NCI-H446 treated with DMSO at 0.1 percent for 48 hours (cell line): Measurements from ENCODE around the gene NOS1AP.
"Not testable (repeated sequence)": the region's sequence is repeated elsewhere in the genome, so short reads cannot be mapped to it uniquely, and the experiment has no call there.

Source experiments
- DNase-seq: peaks from one replicate; lab custom pipeline; 2025; lab: John Stamatoyannopoulos, UW

NOS1AP gene

DNA sequence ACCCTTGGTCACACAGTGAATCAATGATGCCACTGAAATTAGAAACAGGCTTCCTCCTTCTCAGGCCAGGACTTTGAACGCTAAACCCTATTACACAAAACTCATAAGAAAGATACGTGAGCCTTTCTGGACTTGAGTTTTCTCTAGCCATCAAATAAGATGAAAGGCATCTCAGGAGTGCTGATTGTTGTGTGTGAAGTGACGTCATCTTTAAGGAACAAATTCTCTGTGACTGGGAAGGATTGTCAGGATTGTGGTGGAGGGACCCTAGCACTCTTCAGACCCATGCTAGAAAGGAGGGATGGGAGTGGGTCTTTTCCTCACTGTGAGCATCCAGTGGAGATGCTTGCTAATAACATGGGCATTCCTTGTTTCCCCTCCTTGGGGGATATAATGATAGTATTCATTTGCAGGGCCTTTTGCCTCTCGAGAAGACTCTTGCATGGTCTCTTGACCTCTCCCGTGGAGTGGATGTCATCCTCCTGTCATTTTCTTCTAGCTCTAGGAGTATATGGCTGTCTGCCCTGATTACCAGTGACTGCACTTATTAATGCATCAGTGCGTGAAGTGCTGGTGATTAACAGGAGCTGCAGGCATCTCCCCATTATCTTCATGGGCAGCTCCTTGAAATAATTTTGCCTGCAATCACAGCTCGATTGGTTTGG is 267.3 kb downstream of the NOS1AP start:
- DNase-seq = no peak

DNA sequence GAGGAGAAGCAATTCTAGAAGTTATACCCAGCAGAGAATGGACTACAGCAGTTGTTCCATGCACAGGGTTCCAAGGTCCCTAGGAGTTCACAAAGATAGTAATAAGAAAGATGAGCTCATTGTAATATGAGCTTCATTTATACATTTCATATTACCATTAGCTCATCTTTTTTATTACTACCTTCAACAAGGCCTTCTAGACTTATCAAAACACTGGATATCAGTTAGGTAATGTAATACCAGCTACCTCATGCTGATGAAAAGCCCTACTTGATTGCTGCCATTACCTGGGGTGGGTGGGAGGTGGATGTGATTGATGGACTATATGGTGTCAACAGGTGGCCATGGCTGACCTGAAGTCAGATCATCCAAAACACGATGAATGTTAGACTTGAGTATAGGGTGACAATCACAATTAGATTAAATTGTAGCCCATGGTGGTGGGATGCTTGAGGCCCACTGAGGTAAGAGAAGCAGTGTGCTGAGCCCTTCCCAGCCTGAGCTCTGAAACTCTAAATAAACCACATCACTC is 273.0 kb downstream of the NOS1AP start:
- no peak for DNase-seq

- DNase-seq = no peak
Measured at GRCh38 chr1:162343470-162343869, 274.0 kb downstream of the NOS1AP start.

GRCh38 chr1:162347281-162347680 is 277.8 kb downstream of the NOS1AP start:
- no peak for DNase-seq

DNA sequence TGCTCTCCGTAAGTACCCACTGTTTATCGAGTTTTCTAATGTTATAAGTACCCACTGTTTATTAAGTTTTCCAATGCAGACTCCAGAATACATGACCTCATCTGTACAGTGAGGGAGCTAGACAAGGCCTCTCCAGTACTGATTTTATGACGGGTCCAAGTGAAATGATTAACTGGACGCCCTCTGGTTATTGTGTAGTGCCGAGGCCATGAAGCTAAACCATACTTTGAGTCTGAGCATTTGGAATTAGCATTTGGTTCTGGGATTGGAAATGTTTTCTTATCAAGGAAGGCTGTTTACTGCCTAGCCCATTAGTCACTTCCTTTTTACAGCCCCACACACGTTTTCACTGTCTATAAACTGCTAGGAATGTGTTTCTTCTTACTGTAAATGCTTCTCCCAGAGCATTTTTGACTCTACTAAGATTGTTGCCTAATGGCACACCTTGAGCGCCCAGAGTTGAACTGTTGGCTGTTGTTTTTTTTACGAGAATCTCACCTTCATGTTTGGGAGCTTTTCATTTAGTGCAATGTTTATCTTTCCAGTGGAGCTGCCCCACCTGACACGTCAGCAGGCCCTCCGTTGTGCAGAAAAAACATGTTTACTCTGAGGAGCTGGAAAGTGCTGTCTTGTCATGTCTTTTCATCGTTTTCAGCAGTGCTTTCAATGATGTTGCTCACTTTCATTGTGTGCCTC is 280.3 kb downstream of the NOS1AP start:
- DNase-seq = no peak

DNA sequence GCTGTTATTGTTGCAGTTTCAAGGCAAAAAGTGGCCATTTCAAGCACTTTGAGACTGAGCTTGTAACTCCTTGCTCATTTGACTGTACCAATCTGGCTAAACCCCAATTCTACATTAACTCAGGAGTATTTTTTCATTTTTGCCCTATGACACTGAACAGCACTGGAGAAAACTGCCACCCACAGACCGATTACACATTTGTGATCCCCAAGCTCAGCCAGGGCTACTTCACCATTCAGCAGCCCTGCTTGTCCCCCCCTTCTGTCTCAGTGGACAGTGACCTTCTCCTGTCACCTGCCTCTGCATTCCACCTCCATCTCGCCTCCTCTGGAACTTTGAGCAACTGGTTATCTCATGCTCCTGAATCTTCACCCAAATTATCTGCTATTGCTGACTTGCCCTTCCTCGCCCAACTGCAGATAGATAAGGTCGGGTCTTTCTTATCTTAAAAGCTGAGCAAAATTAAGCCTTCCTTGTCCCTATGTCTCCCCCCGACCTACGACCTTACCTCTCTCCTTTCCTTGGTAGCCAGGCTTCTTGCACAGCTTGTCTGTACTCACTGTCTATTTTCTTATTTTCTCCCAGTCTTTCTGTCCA is 281.9 kb downstream of the NOS1AP start:
- no peak for DNase-seq

DNA sequence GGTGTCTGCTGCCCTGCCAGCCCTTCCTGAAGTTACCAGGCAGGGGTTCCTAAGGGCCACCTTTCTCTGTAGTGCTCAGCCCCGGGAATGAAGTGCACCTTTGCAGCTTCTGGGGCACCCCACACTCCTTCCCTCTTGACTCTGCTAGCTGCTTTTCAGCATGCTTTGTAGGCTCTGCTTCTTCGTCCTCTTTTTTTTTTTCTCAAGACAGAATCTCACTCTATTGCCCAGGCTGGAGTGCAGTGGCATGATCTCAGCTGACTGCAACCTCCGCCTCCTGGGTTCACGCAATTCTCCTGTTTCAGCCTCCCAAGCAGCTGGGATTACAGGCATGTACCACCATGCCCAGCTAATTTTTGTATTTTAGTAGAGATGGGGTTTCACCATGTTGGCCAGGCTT is 282.4 kb downstream of the NOS1AP start:
- not testable (repeated sequence) for DNase-seq

DNA sequence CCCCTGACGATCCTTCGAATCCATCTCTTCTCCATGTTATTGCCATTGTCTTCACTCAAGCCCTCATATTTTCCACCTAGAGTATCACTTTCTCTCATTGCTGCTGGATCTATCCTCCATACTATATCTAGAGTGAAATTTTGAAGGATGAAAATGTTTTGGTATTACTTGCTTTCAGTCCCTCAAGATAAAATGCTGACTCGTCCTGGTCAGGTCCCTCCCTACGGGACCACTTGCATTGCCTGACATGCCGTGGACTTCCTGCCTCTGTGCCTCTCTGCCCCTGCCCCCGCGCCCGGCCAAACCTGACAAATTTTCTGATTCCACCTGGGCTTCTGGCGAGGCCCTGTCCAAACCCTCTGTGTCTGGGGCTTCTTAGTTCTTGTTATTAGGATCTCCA is 283.6 kb downstream of the NOS1AP start:
- no peak for DNase-seq

GRCh38 chr1:162353702-162354101 is 284.2 kb downstream of the NOS1AP start:
- no peak for DNase-seq

GRCh38 chr1:162357681-162358266 is 288.3 kb downstream of the NOS1AP start:
- no peak for DNase-seq

DNA sequence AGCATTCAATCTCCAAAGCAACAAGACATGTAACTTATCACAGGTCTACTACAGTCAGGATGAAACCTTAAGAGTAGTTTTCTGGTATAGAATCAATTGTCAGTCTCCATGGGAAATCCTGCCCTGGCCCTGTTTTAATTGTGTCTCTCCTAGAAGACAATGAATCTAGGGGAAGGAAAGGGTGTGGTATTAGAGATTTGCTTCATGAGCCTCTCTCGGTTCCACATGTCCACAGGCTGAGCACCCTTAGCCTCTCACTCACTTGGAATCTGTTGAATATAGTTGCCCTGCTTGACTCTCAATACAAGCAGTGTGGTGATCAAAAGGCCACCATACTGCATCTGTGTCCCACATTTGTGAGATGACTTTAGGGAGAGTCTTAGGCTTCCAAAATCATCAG is 289.4 kb downstream of the NOS1AP start:
- no peak for DNase-seq

DNA sequence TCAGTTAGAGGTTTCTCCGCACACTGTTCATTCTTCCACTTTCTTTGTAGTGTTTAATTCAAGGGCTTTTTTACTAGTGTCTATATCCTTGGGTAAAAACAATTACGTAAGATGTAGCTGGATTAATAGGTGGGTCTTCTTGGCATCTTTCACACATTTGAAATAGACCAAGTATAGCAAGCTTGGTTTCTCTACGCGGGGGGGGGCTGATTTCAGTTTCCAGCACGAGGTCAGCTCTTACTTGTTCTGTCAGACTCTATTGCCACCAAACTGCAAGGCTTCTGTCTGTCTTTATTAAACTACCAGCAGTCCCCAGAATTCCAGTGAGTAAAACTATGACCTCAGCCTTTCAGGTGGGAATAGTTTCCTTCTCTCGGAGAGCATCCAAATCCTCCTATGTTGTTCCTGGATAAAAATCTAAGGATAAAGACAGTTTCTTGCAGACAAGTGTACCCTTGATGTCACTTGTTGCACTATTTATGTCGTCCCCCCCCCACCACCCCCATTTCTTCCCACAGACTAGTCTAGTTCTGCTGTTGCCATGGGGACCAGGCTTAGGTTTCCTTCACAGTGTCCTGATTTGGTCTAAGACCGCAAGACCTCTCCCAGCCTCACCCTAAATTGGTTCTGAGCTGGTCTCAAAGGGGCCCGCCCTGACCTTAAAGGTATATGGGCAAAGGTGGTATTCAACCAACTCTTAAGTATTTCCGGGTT is 290.2 kb downstream of the NOS1AP start:
- no peak for DNase-seq

GRCh38 chr1:162360237-162360873 is 290.9 kb downstream of the NOS1AP start:
- no peak for DNase-seq

DNA sequence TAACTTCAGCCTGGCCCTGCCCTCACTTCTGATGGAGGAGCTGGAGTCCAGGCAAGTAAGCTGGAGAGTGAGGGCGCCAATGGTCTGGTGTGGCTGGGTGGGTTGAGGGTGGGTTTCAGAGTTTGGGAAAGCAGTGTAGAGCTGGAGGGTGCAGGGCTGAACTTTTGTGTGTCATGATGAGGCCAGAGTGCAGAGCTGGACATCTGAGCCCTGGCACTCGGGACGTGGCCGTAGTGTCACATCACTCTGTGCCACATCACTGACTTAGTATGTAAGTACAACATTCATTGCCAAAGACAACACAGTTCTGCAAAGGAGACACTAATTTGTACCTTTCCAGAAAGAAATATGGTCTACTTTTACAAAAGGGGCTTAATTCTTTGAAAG is 291.4 kb downstream of the NOS1AP start:
- DNase-seq = no peak

DNA sequence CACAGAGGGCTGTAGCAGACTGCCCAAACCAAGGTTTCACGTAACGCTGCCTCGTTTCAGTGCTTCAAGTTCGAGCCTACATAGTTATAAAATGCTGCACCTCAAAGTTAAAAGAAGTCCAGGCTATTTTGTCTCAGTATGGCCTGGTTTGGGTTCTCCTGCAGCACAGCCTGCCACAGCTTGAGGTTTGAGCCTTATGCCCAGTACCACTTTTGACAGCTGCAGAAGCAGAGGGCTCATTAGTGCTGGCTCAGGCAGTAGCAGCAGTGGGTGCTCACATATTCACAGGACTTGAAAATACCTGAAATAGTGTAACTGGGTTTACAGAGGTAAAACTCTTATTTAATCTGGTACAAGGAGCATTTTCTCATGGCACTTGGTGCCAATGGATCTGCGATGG is 291.9 kb downstream of the NOS1AP start:
- DNase-seq = no peak

GRCh38 chr1:162363823-162364222 is 294.3 kb downstream of the NOS1AP start:
- DNase-seq = no peak

DNA sequence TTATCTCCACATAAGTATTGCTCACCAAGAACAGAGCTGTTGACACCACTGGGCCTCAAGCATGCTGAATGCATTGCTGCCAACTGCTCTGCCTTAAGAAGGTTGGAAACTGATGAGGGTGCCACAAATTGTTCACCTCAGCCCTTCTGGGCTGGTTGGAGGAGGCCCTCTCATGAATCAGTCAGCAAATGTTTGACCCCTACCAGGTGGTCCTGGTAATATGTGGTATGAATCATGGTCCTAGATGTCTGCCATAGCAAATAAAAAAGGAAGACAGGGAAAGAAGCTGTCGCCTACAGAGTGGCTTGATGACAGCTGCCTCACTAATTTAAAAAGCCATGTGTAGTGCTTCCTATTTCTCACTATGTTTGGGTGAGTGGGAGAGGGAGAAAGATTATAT is 295.0 kb downstream of the NOS1AP start:
- DNase-seq = no peak

- DNase-seq = no peak
Measured at GRCh38 chr1:162365284-162366020, 296.0 kb downstream of the NOS1AP start.

DNA sequence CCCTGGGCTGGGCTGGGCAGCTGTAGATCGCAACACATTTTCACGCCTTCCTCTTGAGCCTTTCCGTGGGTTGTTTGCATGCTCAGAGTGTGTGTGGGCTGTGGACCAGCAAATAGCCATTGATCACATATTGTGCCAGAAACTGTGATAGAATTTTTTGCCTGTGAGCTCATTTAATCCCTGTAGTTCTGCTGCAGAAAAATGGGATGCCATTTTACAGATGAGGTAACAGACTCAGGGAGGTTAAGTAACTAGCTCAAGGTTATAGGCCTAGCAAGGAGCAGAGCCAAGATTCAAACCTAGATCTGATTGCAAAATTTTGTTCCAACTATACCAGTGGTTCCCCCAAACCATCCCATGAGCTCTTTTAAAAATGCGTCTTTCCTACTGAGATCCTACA is 296.7 kb downstream of the NOS1AP start:
- no peak for DNase-seq

DNA sequence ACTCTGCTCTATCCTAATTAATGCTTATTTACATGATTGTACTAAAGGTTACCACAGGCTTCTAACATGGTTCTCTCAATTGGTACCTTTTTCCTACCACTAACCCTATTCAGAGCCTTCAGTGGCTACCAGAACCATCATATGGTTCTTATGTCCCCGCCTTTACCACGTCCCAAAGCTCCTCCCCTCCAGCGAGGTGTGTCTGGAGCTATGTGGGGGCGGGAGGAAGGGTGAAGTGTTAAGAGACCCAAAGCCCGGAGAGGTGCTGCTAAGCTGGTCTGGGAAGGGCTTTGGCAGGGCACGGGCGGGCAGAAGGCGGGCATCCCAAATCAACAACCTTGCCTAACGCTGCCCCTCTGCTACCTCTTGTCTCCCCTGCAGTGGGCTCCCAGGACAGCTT is 297.2 kb downstream of the NOS1AP start:
- no peak for DNase-seq

DNA sequence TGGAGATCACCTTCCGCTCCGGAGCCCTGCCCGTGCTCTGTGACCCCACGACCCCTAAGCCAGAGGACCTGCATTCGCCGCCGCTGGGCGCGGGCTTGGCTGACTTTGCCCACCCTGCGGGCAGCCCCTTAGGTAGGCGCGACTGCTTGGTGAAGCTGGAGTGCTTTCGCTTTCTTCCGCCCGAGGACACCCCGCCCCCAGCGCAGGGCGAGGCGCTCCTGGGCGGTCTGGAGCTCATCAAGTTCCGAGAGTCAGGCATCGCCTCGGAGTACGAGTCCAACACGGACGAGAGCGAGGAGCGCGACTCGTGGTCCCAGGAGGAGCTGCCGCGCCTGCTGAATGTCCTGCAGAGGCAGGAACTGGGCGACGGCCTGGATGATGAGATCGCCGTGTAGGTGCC is 297.6 kb downstream of the NOS1AP start:
- no peak for DNase-seq
